ENCODE results near the gene ADGRG3.

The ADGRG3 gene

DNA sequence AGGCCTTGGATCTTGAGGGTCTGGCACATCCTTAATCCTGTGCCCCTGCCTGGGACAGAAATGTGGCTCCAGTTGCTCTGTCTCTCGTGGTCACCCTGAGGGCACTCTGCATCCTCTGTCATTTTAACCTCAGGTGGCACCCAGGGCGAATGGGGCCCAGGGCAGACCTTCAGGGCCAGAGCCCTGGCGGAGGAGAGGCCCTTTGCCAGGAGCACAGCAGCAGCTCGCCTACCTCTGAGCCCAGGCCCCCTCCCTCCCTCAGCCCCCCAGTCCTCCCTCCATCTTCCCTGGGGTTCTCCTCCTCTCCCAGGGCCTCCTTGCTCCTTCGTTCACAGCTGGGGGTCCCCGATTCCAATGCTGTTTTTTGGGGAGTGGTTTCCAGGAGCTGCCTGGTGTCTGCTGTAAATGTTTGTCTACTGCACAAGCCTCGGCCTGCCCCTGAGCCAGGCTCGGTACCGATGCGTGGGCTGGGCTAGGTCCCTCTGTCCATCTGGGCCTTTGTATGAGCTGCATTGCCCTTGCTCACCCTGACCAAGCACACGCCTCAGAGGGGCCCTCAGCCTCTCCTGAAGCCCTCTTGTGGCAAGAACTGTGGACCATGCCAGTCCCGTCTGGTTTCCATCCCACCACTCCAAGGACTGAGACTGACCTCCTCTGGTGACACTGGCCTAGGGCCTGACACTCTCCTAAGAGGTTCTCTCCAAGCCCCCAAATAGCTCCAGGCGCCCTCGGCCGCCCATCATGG, 4.0 kb upstream of the ADGRG3 start:
- CTCF ChIA-PET, result interaction anchor here (0.8 to 4.2 kb wide), 13 partner anchors 8 to 87 kb away, joined by 3 to 19 read pairs (median 4); no protein-coding TSS in a partner anchor
- WGBS (ENCODE audit: insufficient coverage), result 94% methylated on average over 12 of the region's 15 CpGs
- DNase-seq, result no peak
- Histone ChIP-seq H3K9me3 (ENCODE audit: control extremely low read depth in 1 of 5, control insufficient read depth in 4 of 5, insufficient read depth in 2 of 5, low read depth in 1 of 5, low read length in 4 of 5) (no peaks in the 10 kb centered on the region), H3K36me3 (ENCODE audit: control insufficient read depth in 4 of 4, insufficient read depth in 4 of 4, low read length in 3 of 4) (peaks cover 3 to 68% (median 42%) of the 10 kb centered on the region in 4 experiments), H3K4me3 (ENCODE audit: control insufficient read depth in 1 of 7, extremely low read depth in 1 of 7, insufficient read depth in 4 of 7, low read depth in 2 of 7, low read length in 6 of 7) (no peak overlapping the region), H3K4me1 (ENCODE audit: control extremely low read depth in 1 of 4, control insufficient read depth in 4 of 4, insufficient read depth in 4 of 4, low read length in 3 of 4) (peaks cover 0 to 26% (median 20%) of the 10 kb centered on the region in 4 experiments), H3K27me3 (replicated peaks in 2 of 5; ENCODE audit: control insufficient read depth in 4 of 5, insufficient read depth in 5 of 5, low read length in 4 of 5) (no peaks in the 10 kb centered on the region), H3K27ac (ENCODE audit: insufficient read depth in 1 of 2, low read depth in 1 of 2, low read length in 2 of 2, poor library complexity in 1 of 2, severe bottlenecking in 2 of 2) (no peak overlapping the region)
- POLR2A ChIA-PET, result no interaction called here

- Histone ChIP-seq H3K27ac (ENCODE audit: insufficient read depth in 1 of 2, low read depth in 1 of 2, low read length in 2 of 2, poor library complexity in 1 of 2, severe bottlenecking in 2 of 2) (no peak overlapping the region), H3K9me3 (ENCODE audit: control extremely low read depth in 1 of 5, control insufficient read depth in 4 of 5, insufficient read depth in 2 of 5, low read depth in 1 of 5, low read length in 4 of 5) (no peaks in the 10 kb centered on the region), H3K36me3 (ENCODE audit: control insufficient read depth in 4 of 4, insufficient read depth in 4 of 4, low read length in 3 of 4) (peaks cover 0 to 62% (median 38%) of the 10 kb centered on the region in 4 experiments), H3K4me1 (ENCODE audit: control extremely low read depth in 1 of 4, control insufficient read depth in 4 of 4, insufficient read depth in 4 of 4, low read length in 3 of 4) (peaks cover 0 to 32% (median 26%) of the 10 kb centered on the region in 4 experiments), H3K27me3 (replicated peaks in 2 of 5; ENCODE audit: control insufficient read depth in 4 of 5, insufficient read depth in 5 of 5, low read length in 4 of 5) (no peaks in the 10 kb centered on the region), H3K4me3 (ENCODE audit: control insufficient read depth in 1 of 7, extremely low read depth in 1 of 7, insufficient read depth in 4 of 7, low read depth in 2 of 7, low read length in 6 of 7) (no peak overlapping the region)
- ChIA-PET CTCF (interaction anchor here (0.8 to 4.2 kb wide), 11 partner anchors 11 to 88 kb away, joined by 3 to 19 read pairs (median 4); no protein-coding TSS in a partner anchor), POLR2A (no interaction called here)
- DNase-seq, result no peak
- 94% methylated on average over 5 of the region's 6 CpGs for WGBS (ENCODE audit: insufficient coverage)
These were observed 3.5 kb upstream of the ADGRG3 start for GRCh38 chr16:57664662-57665025.

- ChIA-PET CTCF (interaction anchor here (0.9 to 4.0 kb wide), 4 partner anchors 12 to 89 kb away, joined by 5 to 19 read pairs (median 8); no protein-coding TSS in a partner anchor), POLR2A (no interaction called here)
- Histone ChIP-seq H3K4me1 (ENCODE audit: control extremely low read depth in 1 of 4, control insufficient read depth in 4 of 4, insufficient read depth in 4 of 4, low read length in 3 of 4) (peaks cover 0 to 40% (median 34%) of the 10 kb centered on the region in 4 experiments), H3K4me3 (ENCODE audit: control insufficient read depth in 1 of 7, extremely low read depth in 1 of 7, insufficient read depth in 4 of 7, low read depth in 2 of 7, low read length in 6 of 7) (no peak overlapping the region), H3K9me3 (ENCODE audit: control extremely low read depth in 1 of 5, control insufficient read depth in 4 of 5, insufficient read depth in 2 of 5, low read depth in 1 of 5, low read length in 4 of 5) (no peaks in the 10 kb centered on the region), H3K27ac (ENCODE audit: insufficient read depth in 1 of 2, low read depth in 1 of 2, low read length in 2 of 2, poor library complexity in 1 of 2, severe bottlenecking in 2 of 2) (no peak overlapping the region), H3K36me3 (ENCODE audit: control insufficient read depth in 4 of 4, insufficient read depth in 4 of 4, low read length in 3 of 4) (peaks cover 0 to 53% (median 31%) of the 10 kb centered on the region in 4 experiments), H3K27me3 (replicated peaks in 2 of 5; ENCODE audit: control insufficient read depth in 4 of 5, insufficient read depth in 5 of 5, low read length in 4 of 5) (no peaks in the 10 kb centered on the region)
- WGBS (ENCODE audit: insufficient coverage), result 93% methylated on average over 2 of the region's 4 CpGs
- DNase-seq, result no peak
These were observed 2.6 kb upstream of the ADGRG3 start for GRCh38 chr16:57665541-57665940.

- H3K9me3 ChIP-seq (ENCODE audit: control extremely low read depth in 1 of 5, control insufficient read depth in 4 of 5, insufficient read depth in 2 of 5, low read depth in 1 of 5, low read length in 4 of 5), result no peaks in the 10 kb centered on the region
- WGBS (ENCODE audit: insufficient coverage), result 97% methylated on average over 10 of the region's 11 CpGs
- no peak for DNase-seq
- peaks cover 0 to 40% (median 34%) of the 10 kb centered on the region in 4 experiments for H3K4me1 ChIP-seq (ENCODE audit: control extremely low read depth in 1 of 4, control insufficient read depth in 4 of 4, insufficient read depth in 4 of 4, low read length in 3 of 4)
- H3K27me3 ChIP-seq (replicated peaks in 2 of 5; ENCODE audit: control insufficient read depth in 4 of 5, insufficient read depth in 5 of 5, low read length in 4 of 5), result no peaks in the 10 kb centered on the region
- ChIA-PET CTCF (interaction anchor here (0.5 to 4.0 kb wide), 6 partner anchors 11 to 90 kb away, joined by 3 to 19 read pairs (median 7); no protein-coding TSS in a partner anchor), POLR2A (no interaction called here)
- peaks cover 0 to 44% (median 24%) of the 10 kb centered on the region in 4 experiments for H3K36me3 ChIP-seq (ENCODE audit: control insufficient read depth in 4 of 4, insufficient read depth in 4 of 4, low read length in 3 of 4)
- no peak overlapping the region for H3K27ac ChIP-seq (ENCODE audit: insufficient read depth in 1 of 2, low read depth in 1 of 2, low read length in 2 of 2, poor library complexity in 1 of 2, severe bottlenecking in 2 of 2)
- no peak overlapping the region for H3K4me3 ChIP-seq (ENCODE audit: control insufficient read depth in 1 of 7, extremely low read depth in 1 of 7, insufficient read depth in 4 of 7, low read depth in 2 of 7, low read length in 6 of 7)
These were observed 1.6 kb upstream of the ADGRG3 start for GRCh38 chr16:57666353-57667047.

DNA sequence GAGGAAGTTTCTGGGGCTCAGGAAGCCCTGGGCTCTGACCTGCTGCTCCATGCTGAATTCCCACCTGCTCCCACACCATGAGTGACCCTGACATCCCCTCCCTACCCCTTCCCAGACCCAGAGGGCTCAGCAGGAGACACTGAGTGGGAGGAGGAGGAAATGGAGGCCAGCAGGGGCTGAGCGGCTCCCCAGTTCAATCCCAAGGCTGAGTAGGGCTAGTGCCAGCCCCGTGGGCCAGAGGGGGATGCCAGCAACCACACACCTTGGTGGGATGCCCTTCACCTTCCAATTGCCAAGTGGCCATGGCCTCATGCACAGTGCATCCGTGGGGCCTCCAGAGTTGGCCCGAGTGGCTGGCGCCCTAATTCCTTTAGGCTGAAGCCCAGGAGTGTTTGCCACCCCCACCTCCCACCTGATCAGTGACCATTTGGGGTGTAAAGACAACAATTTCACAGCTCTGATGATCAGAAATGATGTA, 1.0 kb upstream of the ADGRG3 start:
- peaks cover 0 to 40% (median 34%) of the 10 kb centered on the region in 4 experiments for H3K4me1 ChIP-seq (ENCODE audit: control extremely low read depth in 1 of 4, control insufficient read depth in 4 of 4, insufficient read depth in 4 of 4, low read length in 3 of 4)
- H3K27ac ChIP-seq (ENCODE audit: insufficient read depth in 1 of 2, low read depth in 1 of 2, low read length in 2 of 2, poor library complexity in 1 of 2, severe bottlenecking in 2 of 2), result no peak overlapping the region
- no peak for DNase-seq
- POLR2A ChIA-PET, result interaction anchor here (0.6 kb wide), 1 partner anchor 21 kb away, joined by 5 read pairs; no protein-coding TSS in a partner anchor
- H3K36me3 ChIP-seq (ENCODE audit: control insufficient read depth in 4 of 4, insufficient read depth in 4 of 4, low read length in 3 of 4), result peaks cover 0 to 38% (median 18%) of the 10 kb centered on the region in 4 experiments
- H3K4me3 ChIP-seq (ENCODE audit: control insufficient read depth in 1 of 7, extremely low read depth in 1 of 7, insufficient read depth in 4 of 7, low read depth in 2 of 7, low read length in 6 of 7), result no peak overlapping the region
- H3K27me3 ChIP-seq (replicated peaks in 2 of 5; ENCODE audit: control insufficient read depth in 4 of 5, insufficient read depth in 5 of 5, low read length in 4 of 5), result no peaks in the 10 kb centered on the region
- H3K9me3 ChIP-seq (ENCODE audit: control extremely low read depth in 1 of 5, control insufficient read depth in 4 of 5, insufficient read depth in 2 of 5, low read depth in 1 of 5, low read length in 4 of 5), result no peaks in the 10 kb centered on the region
- 79% methylated on average over 4 of the region's 5 CpGs for WGBS (ENCODE audit: insufficient coverage)
- CTCF ChIA-PET, result interaction anchor here (0.8 to 4.0 kb wide), 11 partner anchors 9 to 92 kb away, joined by 3 to 19 read pairs (median 5); no protein-coding TSS in a partner anchor

- ChIA-PET CTCF (interaction anchor here (0.8 to 4.0 kb wide), 14 partner anchors 10 to 91 kb away, joined by 3 to 19 read pairs (median 4); no protein-coding TSS in a partner anchor), POLR2A (interaction anchor here (0.6 to 0.9 kb wide), 2 partner anchors 21 to 22 kb away, joined by 3 to 5 read pairs; no protein-coding TSS in a partner anchor)
- H3K27ac ChIP-seq (ENCODE audit: insufficient read depth in 1 of 2, low read depth in 1 of 2, low read length in 2 of 2, poor library complexity in 1 of 2, severe bottlenecking in 2 of 2), result no peak overlapping the region
- peak overlapping the region in 1 of 7 experiments; percentile 6 for H3K4me3 ChIP-seq (ENCODE audit: control insufficient read depth in 1 of 7, extremely low read depth in 1 of 7, insufficient read depth in 4 of 7, low read depth in 2 of 7, low read length in 6 of 7)
- H3K9me3 ChIP-seq (ENCODE audit: control extremely low read depth in 1 of 5, control insufficient read depth in 4 of 5, insufficient read depth in 2 of 5, low read depth in 1 of 5, low read length in 4 of 5), result no peaks in the 10 kb centered on the region
- peaks cover 0 to 40% (median 34%) of the 10 kb centered on the region in 4 experiments for H3K4me1 ChIP-seq (ENCODE audit: control extremely low read depth in 1 of 4, control insufficient read depth in 4 of 4, insufficient read depth in 4 of 4, low read length in 3 of 4)
- no peaks in the 10 kb centered on the region for H3K27me3 ChIP-seq (replicated peaks in 2 of 5; ENCODE audit: control insufficient read depth in 4 of 5, insufficient read depth in 5 of 5, low read length in 4 of 5)
- DNase-seq, result no peak
- 81% methylated on average over 9 of the region's 17 CpGs for WGBS (ENCODE audit: insufficient coverage)
- H3K36me3 ChIP-seq (ENCODE audit: control insufficient read depth in 4 of 4, insufficient read depth in 4 of 4, low read length in 3 of 4), result peaks cover 0 to 32% (median 14%) of the 10 kb centered on the region in 4 experiments
These were observed 412 bp upstream of the ADGRG3 start for GRCh38 chr16:57667526-57668262.
